Measurements from ENCODE around the gene N4BP2L2. TPM values are rescaled to one million over a fixed set of nuclear protein-coding genes. Genes with fewer than 3 reads are reported as not detected.

The N4BP2L2 gene
- total RNA-seq (100 to 1,000 TPM; 136 to 358 (median 226) TPM), polyA plus RNA-seq (100 to 1,000 TPM; 129 to 204 TPM), total RNA-seq (310 reads per million, percentile 96 among the genes with 10 or more reads in this experiment)

GRCh38 chr13:32538621-32539246 is at the start of gene N4BP2L2:
Gene N4BP2L2, minus strand, starts transcription at chr13:32538795. Its CDS starts 1,768 bp downstream, at chr13:32537027.
- peaks cover 32 to 39% of the 10 kb centered on the region in 2 donors for H3K4me1 ChIP-seq (ENCODE audit: control insufficient read depth in 2 of 2, insufficient read depth in 2 of 2, low read length in 2 of 2)
- H3K4me3 Mint-ChIP-seq = peak within 1 kb of the TSS; percentile 94 to 100 (median 100)
- intact Hi-C loops (cut with micrococcal nuclease) = loop anchor here (1.0 to 10.0 kb wide), 23 partner anchors 48 to 1376 kb away; partner anchors contain the start of genes BRCA2 (in 2 of the 2), PDS5B (in 2 of the 2), RFC3 (in 2 of the 2) and ZAR1L (in 2 of the 2)
- H3K4me1 Mint-ChIP-seq = peaks cover 33 to 56% (median 50%) of the 10 kb centered on the region in 7 donors
- H3K36me3 Mint-ChIP-seq = peaks cover 20 to 31% (median 28%) of the 10 kb centered on the region in 5 donors
- POLR2A ChIA-PET = interaction anchor here (0.5 to 2.4 kb wide), 14 partner anchors 10 to 1005 kb away, joined by 3 to 26 read pairs (median 3); partner anchors contain the start of genes BRCA2, N4BP2L1 and ZAR1L
- peak within 1 kb of the TSS; percentile 96 for H3K27ac ChIP-seq (ENCODE audit: low read depth, low read length)
- peaks cover 0 to 11% (median 3%) of the 10 kb centered on the region in 5 donors for H3K27me3 Mint-ChIP-seq
- H3K4me3 ChIP-seq (ENCODE audit: low read length) = peak within 1 kb of the TSS; percentile 78
- peak; percentile 98 for ATAC-seq
- H3K9me3 Mint-ChIP-seq = peaks cover 0 to 5% (median 0%) of the 10 kb centered on the region in 11 donors
- peak within 1 kb of the TSS; percentile 99 to 100 (median 100) for H3K27ac Mint-ChIP-seq
- CTCF ChIA-PET = interaction anchor here (1.1 kb wide), 1 partner anchor 47 kb away, joined by 6 read pairs; no protein-coding TSS in a partner anchor
- no peaks in the 10 kb centered on the region for H3K9me3 ChIP-seq (ENCODE audit: control insufficient read depth in 2 of 3, low read length in 3 of 3)
- no peaks in the 10 kb centered on the region for H3K27me3 ChIP-seq (ENCODE audit: control insufficient read depth in 2 of 2, insufficient read depth in 2 of 2, low read length in 2 of 2)
- H3K36me3 ChIP-seq (ENCODE audit: control insufficient read depth in 2 of 3, insufficient read depth in 3 of 3, low read length in 3 of 3) = peaks cover 0 to 17% (median 5%) of the 10 kb centered on the region in 3 experiments
- DNase-seq = peak; percentile 70 to 94 (median 91)

GRCh38 chr13:32587811-32588170 is 49.2 kb upstream of the N4BP2L2 start:
- DNase-seq (no peak), ATAC-seq (no peak)
- H3K27ac Mint-ChIP-seq = peak overlapping the region; percentile 95 to 98 (median 96)
- H3K27ac ChIP-seq (ENCODE audit: low read depth, low read length) = peak overlapping the region; percentile 69
- CTCF ChIA-PET = interaction anchor here (0.5 to 2.4 kb wide), 10 partner anchors 44 to 80 kb away, joined by 3 to 14 read pairs (median 4); no protein-coding TSS in a partner anchor
- H3K4me3 ChIP-seq (ENCODE audit: low read length) = peak overlapping the region; percentile 89
- peaks cover 0 to 2% (median 0%) of the 10 kb centered on the region in 11 donors for H3K9me3 Mint-ChIP-seq
- POLR2A ChIA-PET = interaction anchor here (0.7 to 1.8 kb wide), 12 partner anchors 9 to 1173 kb away, joined by 3 to 6 read pairs (median 4); partner anchors contain the start of genes BRCA2, N4BP2L2 and ZAR1L
- intact Hi-C loops (cut with micrococcal nuclease) = loop anchor here (2.0 to 10.0 kb wide), 8 partner anchors 149 to 1383 kb away; partner anchors contain the start of genes FRY (in 1 of the 2), KL (in 1 of the 2) and RFC3 (in 1 of the 2)
- peaks cover 0 to 20% (median 0%) of the 10 kb centered on the region in 5 donors for H3K27me3 Mint-ChIP-seq
- peak overlapping the region; percentile 90 to 99 (median 97) for H3K4me3 Mint-ChIP-seq
- H3K36me3 ChIP-seq (ENCODE audit: control insufficient read depth in 2 of 3, insufficient read depth in 3 of 3, low read length in 3 of 3) = no peaks in the 10 kb centered on the region
- H3K4me1 Mint-ChIP-seq = peaks cover 42 to 64% (median 58%) of the 10 kb centered on the region in 7 donors
- H3K4me1 ChIP-seq (ENCODE audit: control insufficient read depth in 2 of 2, insufficient read depth in 2 of 2, low read length in 2 of 2) = peaks cover 13 to 15% of the 10 kb centered on the region in 2 donors
- peaks cover 0 to 3% (median 0%) of the 10 kb centered on the region in 5 donors for H3K36me3 Mint-ChIP-seq
- no peaks in the 10 kb centered on the region for H3K9me3 ChIP-seq (ENCODE audit: control insufficient read depth in 2 of 3, low read length in 3 of 3)
- no peaks in the 10 kb centered on the region for H3K27me3 ChIP-seq (ENCODE audit: control insufficient read depth in 2 of 2, insufficient read depth in 2 of 2, low read length in 2 of 2)

DNA sequence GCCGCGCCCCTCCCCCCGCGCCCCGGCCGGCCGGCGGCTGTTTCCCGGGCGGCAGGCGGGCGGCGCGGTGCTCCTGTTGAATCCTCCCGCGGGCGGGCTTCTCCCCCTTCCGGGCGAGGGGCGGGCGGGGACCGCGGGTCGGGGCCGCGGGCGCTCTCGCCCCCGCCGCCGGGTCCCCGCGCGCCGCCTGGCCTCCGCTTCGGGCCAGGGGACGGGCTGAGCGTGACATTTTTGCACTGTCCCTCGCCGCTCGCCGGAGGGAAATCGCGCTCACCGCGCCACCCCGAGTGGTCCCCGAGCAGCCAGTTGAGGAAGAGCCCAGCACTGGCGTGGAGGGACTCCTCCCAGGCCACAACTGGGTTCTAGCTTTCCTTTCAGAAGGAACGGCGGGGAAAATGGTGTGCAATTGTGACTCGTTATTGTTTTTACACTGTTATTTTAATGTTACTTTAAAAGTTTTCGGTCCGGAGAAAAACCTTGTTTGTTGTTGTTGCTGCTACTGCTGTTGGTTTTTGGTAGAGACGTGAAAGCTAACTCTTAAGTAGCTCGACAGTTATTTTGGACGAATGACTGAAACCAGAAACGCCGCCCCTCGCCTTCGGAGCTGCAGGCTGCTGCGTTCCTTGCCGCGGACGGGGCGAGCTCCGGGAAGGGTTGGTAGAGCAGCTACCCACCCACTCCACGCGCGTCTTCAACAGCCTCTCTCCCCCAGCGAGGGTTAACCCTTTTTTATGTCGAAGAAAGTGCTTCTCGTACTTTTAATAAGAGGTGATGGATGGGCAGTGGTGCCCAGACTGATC is 48.6 kb upstream of the N4BP2L2 start:
- no peaks in the 10 kb centered on the region for H3K36me3 Mint-ChIP-seq
- peaks cover 0 to 2% (median 0%) of the 10 kb centered on the region in 11 donors for H3K9me3 Mint-ChIP-seq
- Histone ChIP-seq H3K4me1 (ENCODE audit: control insufficient read depth in 2 of 2, insufficient read depth in 2 of 2, low read length in 2 of 2) (peaks cover 13 to 15% of the 10 kb centered on the region in 2 donors), H3K4me3 (ENCODE audit: low read length) (peak overlapping the region; percentile 89), H3K9me3 (ENCODE audit: control insufficient read depth in 2 of 3, low read length in 3 of 3) (no peaks in the 10 kb centered on the region), H3K27ac (ENCODE audit: low read depth, low read length) (peak overlapping the region; percentile 69), H3K36me3 (ENCODE audit: control insufficient read depth in 2 of 3, insufficient read depth in 3 of 3, low read length in 3 of 3) (no peaks in the 10 kb centered on the region), H3K27me3 (ENCODE audit: control insufficient read depth in 2 of 2, insufficient read depth in 2 of 2, low read length in 2 of 2) (no peaks in the 10 kb centered on the region)
- DNase-seq = peak; percentile 26 to 70 (median 44)
- ChIA-PET CTCF (interaction anchor here (0.5 to 2.4 kb wide), 9 partner anchors 50 to 81 kb away, joined by 3 to 14 read pairs (median 5); no protein-coding TSS in a partner anchor), POLR2A (interaction anchor here (0.7 to 1.8 kb wide), 13 partner anchors 10 to 1173 kb away, joined by 3 to 6 read pairs (median 4); partner anchors contain the start of genes BRCA2, N4BP2L2 and ZAR1L)
- ATAC-seq = peak; percentile 9
- H3K4me3 Mint-ChIP-seq = peak overlapping the region; percentile 90 to 99 (median 97)
- peaks cover 37 to 58% (median 53%) of the 10 kb centered on the region in 7 donors for H3K4me1 Mint-ChIP-seq
- peaks cover 0 to 20% (median 0%) of the 10 kb centered on the region in 5 donors for H3K27me3 Mint-ChIP-seq
- intact Hi-C loops (cut with micrococcal nuclease) = loop anchor here (2.0 to 10.0 kb wide), 8 partner anchors 150 to 1382 kb away; partner anchors contain the start of genes FRY (in 1 of the 2), KL (in 1 of the 2) and RFC3 (in 1 of the 2)
- peak overlapping the region; percentile 95 to 98 (median 96) for H3K27ac Mint-ChIP-seq

GRCh38 chr13:32586080-32586900 is 47.7 kb upstream of the N4BP2L2 start, which contains the start of gene PDS5B:
Gene PDS5B, plus strand, starts transcription at chr13:32586452. Its CDS starts 62,321 bp downstream, at chr13:32648773.
- ChIA-PET POLR2A (interaction anchor here (0.5 to 1.2 kb wide), 12 partner anchors 48 to 957 kb away, joined by 3 to 8 read pairs (median 4); partner anchors contain the start of genes BRCA2, N4BP2L2 and ZAR1L), CTCF (interaction anchor here (0.5 to 2.2 kb wide), 21 partner anchors 10 to 957 kb away, joined by 3 to 14 read pairs (median 5); partner anchors contain the start of gene N4BP2L2)
- peaks cover 13 to 15% of the 10 kb centered on the region in 2 donors for H3K4me1 ChIP-seq (ENCODE audit: control insufficient read depth in 2 of 2, insufficient read depth in 2 of 2, low read length in 2 of 2)
- peaks cover 0 to 2% (median 0%) of the 10 kb centered on the region in 11 donors for H3K9me3 Mint-ChIP-seq
- ATAC-seq (peak; percentile 97), DNase-seq (peak; percentile 95 to 99 (median 97))
- peaks cover 0 to 20% (median 0%) of the 10 kb centered on the region in 5 donors for H3K27me3 Mint-ChIP-seq
- intact Hi-C loops (cut with micrococcal nuclease) = loop anchor here (1.0 to 10.0 kb wide), 21 partner anchors 48 to 1381 kb away; partner anchors contain the start of genes BRCA2 (in 2 of the 2), N4BP2L2 (in 2 of the 2), RFC3 (in 2 of the 2) and ZAR1L (in 2 of the 2)
- H3K36me3 Mint-ChIP-seq = no peaks in the 10 kb centered on the region
- H3K4me3 ChIP-seq (ENCODE audit: low read length) = peak within 1 kb of the TSS; percentile 89
- H3K4me1 Mint-ChIP-seq = peaks cover 32 to 49% (median 43%) of the 10 kb centered on the region in 7 donors
- H3K27ac ChIP-seq (ENCODE audit: low read depth, low read length) = peak within 1 kb of the TSS; percentile 79
- H3K27ac Mint-ChIP-seq = peak within 1 kb of the TSS; percentile 95 to 98 (median 96)
- H3K27me3 ChIP-seq (ENCODE audit: control insufficient read depth in 2 of 2, insufficient read depth in 2 of 2, low read length in 2 of 2) = no peaks in the 10 kb centered on the region
- no peaks in the 10 kb centered on the region for H3K9me3 ChIP-seq (ENCODE audit: control insufficient read depth in 2 of 3, low read length in 3 of 3)
- H3K4me3 Mint-ChIP-seq = peak within 1 kb of the TSS; percentile 90 to 99 (median 97)
- H3K36me3 ChIP-seq (ENCODE audit: control insufficient read depth in 2 of 3, insufficient read depth in 3 of 3, low read length in 3 of 3) = no peaks in the 10 kb centered on the region

GRCh38 chr13:32585550-32586079 is 47.0 kb upstream of the N4BP2L2 start:
- peaks cover 31 to 46% (median 40%) of the 10 kb centered on the region in 7 donors for H3K4me1 Mint-ChIP-seq
- peak overlapping the region; percentile 75 for H3K4me3 ChIP-seq (ENCODE audit: low read length)
- H3K9me3 ChIP-seq (ENCODE audit: control insufficient read depth in 2 of 3, low read length in 3 of 3) = no peaks in the 10 kb centered on the region
- no peaks in the 10 kb centered on the region for H3K27me3 ChIP-seq (ENCODE audit: control insufficient read depth in 2 of 2, insufficient read depth in 2 of 2, low read length in 2 of 2)
- H3K36me3 Mint-ChIP-seq = no peaks in the 10 kb centered on the region
- peak overlapping the region; percentile 79 for H3K27ac ChIP-seq (ENCODE audit: low read depth, low read length)
- peaks cover 13 to 15% of the 10 kb centered on the region in 2 donors for H3K4me1 ChIP-seq (ENCODE audit: control insufficient read depth in 2 of 2, insufficient read depth in 2 of 2, low read length in 2 of 2)
- ATAC-seq (no peak), DNase-seq (peak in 2 of 9 donors; percentile 13 to 17)
- H3K4me3 Mint-ChIP-seq = peak overlapping the region; percentile 77 to 92 (median 90)
- H3K27me3 Mint-ChIP-seq = peaks cover 0 to 22% (median 0%) of the 10 kb centered on the region in 5 donors
- intact Hi-C loops (cut with micrococcal nuclease) = loop anchor here (1.0 to 10.0 kb wide), 21 partner anchors 47 to 1381 kb away; partner anchors contain the start of genes BRCA2 (in 2 of the 2), N4BP2L2 (in 2 of the 2), RFC3 (in 2 of the 2) and ZAR1L (in 2 of the 2)
- peak overlapping the region; percentile 85 to 96 (median 91) for H3K27ac Mint-ChIP-seq
- H3K9me3 Mint-ChIP-seq = peaks cover 0 to 2% (median 0%) of the 10 kb centered on the region in 11 donors
- ChIA-PET POLR2A (interaction anchor here (0.6 to 1.2 kb wide), 9 partner anchors 51 to 958 kb away, joined by 3 to 8 read pairs (median 4); partner anchors contain the start of genes BRCA2 and ZAR1L), CTCF (interaction anchor here (0.5 to 1.7 kb wide), 19 partner anchors 10 to 957 kb away, joined by 3 to 14 read pairs (median 5); partner anchors contain the start of gene N4BP2L2)
- no peaks in the 10 kb centered on the region for H3K36me3 ChIP-seq (ENCODE audit: control insufficient read depth in 2 of 3, insufficient read depth in 3 of 3, low read length in 3 of 3)
